Hepatocyte (in vitro differentiated cells): ENCODE results near the gene TNFAIP2. TPM values are rescaled to one million over a fixed set of nuclear protein-coding genes. Genes with fewer than 3 reads are reported as not detected.

ENCODE experiments used
- DNase-seq: peaks from one replicate; pipeline ENCODE4 v3.0.0-alpha.2; 2016; ENCODE audit warnings: low spot score
- H2AFZ ChIP-seq: fragments of 200-600 bp; sonication (generic); 2 replicates; pipeline ENCODE4 v1.6.0; 2016; ENCODE audit warnings: antibody characterized with exemption, mild to moderate bottlenecking
- H3K27ac ChIP-seq: fragments of 200-600 bp; sonication (generic); 2 replicates; pipeline ENCODE4 v1.5.1; 2016; ENCODE audit warnings: mild to moderate bottlenecking
- H3K27me3 ChIP-seq: fragments of 200-600 bp; sonication (generic); 2 replicates; pipeline ENCODE4 v1.6.1; 2016
- H3K36me3 ChIP-seq: fragments of 200-600 bp; sonication (generic); replicated peaks from 2 replicates; pipeline ENCODE4 v1.5.1; 2016; ENCODE audit warnings: low read depth; ENCODE audit not compliant: insufficient read depth
- H3K4me1 ChIP-seq: fragments of 200-600 bp; sonication (generic); 2 replicates; pipeline ENCODE4 v1.5.1; 2016; ENCODE audit warnings: mild to moderate bottlenecking, moderate library complexity; ENCODE audit not compliant: insufficient read depth
- H3K4me2 ChIP-seq: fragments of 200-600 bp; sonication (generic); 2 replicates; pipeline ENCODE4 v1.6.0; 2016
- H3K4me3 ChIP-seq: fragments of 200-600 bp; sonication (generic); 2 replicates; pipeline ENCODE4 v1.5.1; 2016; ENCODE audit warnings: mild to moderate bottlenecking
- H3K79me2 ChIP-seq: fragments of 200-600 bp; sonication (generic); 2 replicates; pipeline ENCODE4 v1.6.0; 2017; ENCODE audit warnings: mild to moderate bottlenecking
- H3K9me2 ChIP-seq: fragments of 200-600 bp; sonication (generic); replicated peaks from 2 replicates; pipeline ENCODE4 v1.6.0; 2017; ENCODE audit warnings: mild to moderate bottlenecking; ENCODE audit not compliant: insufficient read depth
- H3K9me3 ChIP-seq: fragments of 200-600 bp; sonication (generic); 2 replicates; pipeline ENCODE4 v1.5.1; 2016; ENCODE audit warnings: low read depth, mild to moderate bottlenecking
- H4K20me1 ChIP-seq: fragments of 200-600 bp; sonication (generic); 2 replicates; pipeline ENCODE4 v1.6.0; 2016; ENCODE audit warnings: mild to moderate bottlenecking; ENCODE audit not compliant: insufficient read depth, poor library complexity, severe bottlenecking
- CTCF ChIP-seq: fragments of 200-600 bp; sonication (generic); IDR thresholded peaks from 2 replicates; pipeline ENCODE4 v1.5.1; 2016; ENCODE audit warnings: antibody characterized with exemption, mild to moderate bottlenecking; ENCODE audit not compliant: poor library complexity
- EZH2 ChIP-seq: fragments of 200-600 bp; sonication (generic); IDR thresholded peaks from 2 replicates; pipeline ENCODE4 v1.6.1; 2016; ENCODE audit warnings: antibody characterized with exemption, mild to moderate bottlenecking, borderline replicate concordance
- EZH2phosphoT487 ChIP-seq: fragments of 200-600 bp; sonication (generic); IDR thresholded peaks from one replicate; pipeline ENCODE4 v1.6.1; 2018; ENCODE audit warnings: antibody characterized with exemption, mild to moderate bottlenecking, low read depth, moderate library complexity; ENCODE audit not compliant: unreplicated experiment, severe bottlenecking
- WGBS: methylation state at CpG from one replicate; pipeline ENCODE4 v1.1.6; 2016; ENCODE audit warnings: low lambda C conversion rate; ENCODE audit errors: missing lambda C conversion rate; 5-methylcytosine and 5-hydroxymethylcytosine counted together
- polyA plus RNA-seq: library from polyadenylated mRNA; unstranded; fragments of >200 nt; fragmentation: Nextera tagmentation; extraction: Ambion mirVana; gene quantifications from 2 replicates; pipeline ENCODE4 v1.2.1, GENCODE V29; 2016
- total RNA-seq: library from RNA; depleted of rRNA; stranded (reverse); fragments of >200 nt; gene quantifications from 2 replicates; pipeline ENCODE4 v1.2.3, GENCODE V29; 2014

Gene TNFAIP2
- total and polyA plus RNA-seq, 2 experiments from 2014 or later = 14.2 to 16.0 TPM

GRCh38 chr14:103161054-103161397, 37.8 kb downstream of the TNFAIP2 start:
- no peak overlapping the region for H3K4me3 ChIP-seq
- H3K9me3 ChIP-seq = no peaks in the 10 kb centered on the region
- H3K4me2 ChIP-seq = no peak overlapping the region
- peaks cover 11% of the 10 kb centered on the region for H3K4me1 ChIP-seq
- no peak overlapping the region for H2AFZ ChIP-seq
- no peaks in the 10 kb centered on the region for H3K9me2 ChIP-seq
- no peaks in the 10 kb centered on the region for H4K20me1 ChIP-seq
- WGBS = 66% methylated on average over 4 of the region's 4 CpGs
- DNase-seq = no peak
- H3K27ac ChIP-seq = no peak overlapping the region
- H3K36me3 ChIP-seq = no peaks in the 10 kb centered on the region
- no peaks in the 10 kb centered on the region for H3K27me3 ChIP-seq
- no peaks in the 10 kb centered on the region for H3K79me2 ChIP-seq
- TF ChIP-seq EZH2 (no peak), CTCF (no peak), EZH2phosphoT487 (no peak)

- H3K4me2 ChIP-seq = no peak overlapping the region
- H3K4me1 ChIP-seq = peaks cover 11% of the 10 kb centered on the region
- H4K20me1 ChIP-seq = no peaks in the 10 kb centered on the region
- no peaks in the 10 kb centered on the region for H3K36me3 ChIP-seq
- no peaks in the 10 kb centered on the region for H3K79me2 ChIP-seq
- 77% methylated on average over 4 of the region's 5 CpGs for WGBS
- H3K4me3 ChIP-seq = no peak overlapping the region
- H3K9me3 ChIP-seq = no peaks in the 10 kb centered on the region
- no peaks in the 10 kb centered on the region for H3K27me3 ChIP-seq
- no peak for DNase-seq
- no peak for TF ChIP-seq EZH2phosphoT487
- TF ChIP-seq EZH2 = no peak
- no peak for TF ChIP-seq CTCF
- H2AFZ ChIP-seq = no peak overlapping the region
- no peak overlapping the region for H3K27ac ChIP-seq
- no peaks in the 10 kb centered on the region for H3K9me2 ChIP-seq
Observed at GRCh38 chr14:103163199-103163598, 39.9 kb downstream of the TNFAIP2 start.

GRCh38 chr14:103164006-103164405, 40.7 kb downstream of the TNFAIP2 start:
- no peak for DNase-seq
- Histone ChIP-seq H3K36me3 (no peaks in the 10 kb centered on the region), H3K4me2 (no peak overlapping the region), H3K27ac (no peak overlapping the region), H3K9me3 (no peaks in the 10 kb centered on the region), H3K9me2 (no peaks in the 10 kb centered on the region), H3K27me3 (no peaks in the 10 kb centered on the region), H2AFZ (no peak overlapping the region), H3K79me2 (no peaks in the 10 kb centered on the region), H3K4me3 (no peak overlapping the region), H4K20me1 (no peaks in the 10 kb centered on the region), H3K4me1 (peaks cover 10% of the 10 kb centered on the region)
- TF ChIP-seq EZH2 (no peak), CTCF (no peak), EZH2phosphoT487 (no peak)
- 73% methylated on average over 10 of the region's 10 CpGs for WGBS

- Histone ChIP-seq H3K9me3 (no peaks in the 10 kb centered on the region), H2AFZ (no peak overlapping the region), H3K79me2 (no peaks in the 10 kb centered on the region), H3K4me2 (no peak overlapping the region), H3K27ac (no peak overlapping the region), H3K27me3 (no peaks in the 10 kb centered on the region), H3K36me3 (no peaks in the 10 kb centered on the region), H3K4me3 (no peak overlapping the region), H3K9me2 (no peaks in the 10 kb centered on the region), H4K20me1 (no peaks in the 10 kb centered on the region), H3K4me1 (peaks cover 3% of the 10 kb centered on the region)
- no peak for TF ChIP-seq CTCF
- TF ChIP-seq EZH2phosphoT487 = no peak
- TF ChIP-seq EZH2 = no peak
- WGBS = 80% methylated on average over 9 of the region's 9 CpGs
- DNase-seq = no peak
Observed at GRCh38 chr14:103164779-103165178, 41.5 kb downstream of the TNFAIP2 start.
